COLO668 (cell line): ENCODE results near the gene DOLK.
"Not testable (repeated sequence)": the region's sequence is repeated elsewhere in the genome, so short reads cannot be mapped to it uniquely, and the experiment has no call there.

ENCODE experiments used
- DNase-seq: peaks from one replicate; lab custom pipeline; 2025; ENCODE audit not compliant: unreplicated experiment; lab: John Stamatoyannopoulos, UW

The DOLK gene

GRCh38 chr9:128947527-128948301 is at the start of gene DOLK, which contains the start of gene NUP188:
Gene DOLK, minus strand, starts transcription at chr9:128947603. Its CDS starts 300 bp downstream, at chr9:128947303.
Gene NUP188, plus strand, starts transcription at chr9:128947699. Its CDS starts 21 bp downstream, at chr9:128947720.
- DNase-seq: peak; percentile 95

DNA sequence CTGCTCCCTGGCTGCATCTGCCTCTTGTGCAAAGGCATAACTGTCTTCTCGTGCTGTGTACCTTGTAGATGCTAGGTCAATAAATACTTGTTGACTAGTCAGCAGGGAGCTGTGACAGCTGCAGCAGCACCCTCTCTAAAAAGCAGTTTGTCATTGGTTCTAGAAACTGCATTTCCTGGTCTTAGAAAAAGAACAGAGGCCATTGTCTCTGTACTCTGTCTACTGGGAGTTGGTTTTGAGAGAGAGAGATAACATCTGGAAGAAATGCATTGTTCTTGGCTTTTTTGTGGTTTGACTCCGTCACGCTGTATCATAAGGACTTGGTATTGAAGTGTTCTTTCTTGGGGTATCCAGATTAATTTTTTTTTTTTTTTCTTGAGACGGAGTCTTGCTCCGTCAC is 48.4 kb upstream of the DOLK start:
- no peak for DNase-seq

- no peak for DNase-seq
These were observed 45.6 kb upstream of the DOLK start for GRCh38 chr9:128992995-128993394.

GRCh38 chr9:128987805-128988204 is 40.4 kb upstream of the DOLK start:
- DNase-seq: no peak

- no peak for DNase-seq
These were observed 39.3 kb upstream of the DOLK start for GRCh38 chr9:128986671-128987070.

GRCh38 chr9:128983536-128983935 is 36.1 kb upstream of the DOLK start:
- no peak for DNase-seq

DNA sequence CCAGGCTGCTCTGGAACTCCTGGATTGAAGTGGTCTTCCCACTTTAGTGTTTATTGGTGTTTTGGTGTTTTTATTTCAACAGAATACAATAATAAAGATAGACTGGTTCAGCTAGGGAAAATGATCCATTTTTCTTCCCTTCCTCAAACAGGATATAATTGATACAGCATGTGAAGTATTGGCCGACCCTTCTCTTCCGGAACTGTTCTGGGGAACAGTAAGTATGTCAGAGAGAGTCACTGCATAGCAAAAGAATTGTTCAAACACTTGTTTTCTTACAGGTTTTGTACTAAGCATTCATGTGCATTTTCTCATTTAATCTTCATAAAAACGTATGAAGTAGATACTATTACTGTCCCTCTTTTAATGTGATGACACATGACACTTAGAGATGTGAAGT is 31.7 kb upstream of the DOLK start:
- DNase-seq: no peak

DNA sequence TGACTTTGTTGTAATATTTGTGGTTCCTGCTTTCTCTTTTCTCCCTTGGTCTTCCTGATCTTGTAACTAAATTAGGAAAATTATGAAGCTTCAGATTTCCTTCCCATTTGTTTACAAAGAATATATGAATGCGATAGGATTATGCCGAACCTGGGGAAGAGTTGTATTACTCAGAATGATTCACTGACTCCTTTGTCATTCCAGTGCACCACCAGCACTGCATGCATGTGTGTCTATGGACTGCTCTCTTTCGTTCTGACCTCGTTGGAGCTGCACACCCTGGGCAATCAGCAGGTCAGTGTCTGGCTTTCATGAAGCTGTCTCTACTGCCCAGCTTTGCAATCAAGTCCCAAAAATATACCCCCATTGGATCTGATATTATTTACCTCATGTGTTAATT is 25.6 kb upstream of the DOLK start:
- DNase-seq: no peak

GRCh38 chr9:128969491-128969890 is 22.1 kb upstream of the DOLK start:
- no peak for DNase-seq

GRCh38 chr9:128961403-128961802 is 14.0 kb upstream of the DOLK start:
- not testable (repeated sequence) for DNase-seq

DNA sequence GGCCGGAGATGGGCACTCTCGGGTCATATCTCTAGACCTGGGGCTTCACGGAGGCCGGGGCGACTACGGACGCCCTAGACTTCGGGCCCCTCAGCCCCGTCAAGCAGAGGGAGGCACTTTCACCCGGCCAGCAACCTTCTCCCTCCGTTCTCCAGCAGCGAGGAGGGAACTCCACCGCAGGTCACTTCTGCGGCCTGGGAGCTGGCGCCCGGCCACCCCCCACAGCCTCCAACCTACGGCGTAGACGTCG is 201 bp downstream of the DOLK start:
- no peak for DNase-seq

GRCh38 chr9:128946571-128947276 is 679 bp downstream of the DOLK start:
- DNase-seq: peak; percentile 39

GRCh38 chr9:128945798-128946501 is 1.5 kb downstream of the DOLK start:
- DNase-seq: no peak

- not testable (repeated sequence) for DNase-seq
These were observed 2.4 kb downstream of the DOLK start for GRCh38 chr9:128944966-128945365.

GRCh38 chr9:128943832-128944620 is 3.4 kb downstream of the DOLK start:
- no peak for DNase-seq

DNA sequence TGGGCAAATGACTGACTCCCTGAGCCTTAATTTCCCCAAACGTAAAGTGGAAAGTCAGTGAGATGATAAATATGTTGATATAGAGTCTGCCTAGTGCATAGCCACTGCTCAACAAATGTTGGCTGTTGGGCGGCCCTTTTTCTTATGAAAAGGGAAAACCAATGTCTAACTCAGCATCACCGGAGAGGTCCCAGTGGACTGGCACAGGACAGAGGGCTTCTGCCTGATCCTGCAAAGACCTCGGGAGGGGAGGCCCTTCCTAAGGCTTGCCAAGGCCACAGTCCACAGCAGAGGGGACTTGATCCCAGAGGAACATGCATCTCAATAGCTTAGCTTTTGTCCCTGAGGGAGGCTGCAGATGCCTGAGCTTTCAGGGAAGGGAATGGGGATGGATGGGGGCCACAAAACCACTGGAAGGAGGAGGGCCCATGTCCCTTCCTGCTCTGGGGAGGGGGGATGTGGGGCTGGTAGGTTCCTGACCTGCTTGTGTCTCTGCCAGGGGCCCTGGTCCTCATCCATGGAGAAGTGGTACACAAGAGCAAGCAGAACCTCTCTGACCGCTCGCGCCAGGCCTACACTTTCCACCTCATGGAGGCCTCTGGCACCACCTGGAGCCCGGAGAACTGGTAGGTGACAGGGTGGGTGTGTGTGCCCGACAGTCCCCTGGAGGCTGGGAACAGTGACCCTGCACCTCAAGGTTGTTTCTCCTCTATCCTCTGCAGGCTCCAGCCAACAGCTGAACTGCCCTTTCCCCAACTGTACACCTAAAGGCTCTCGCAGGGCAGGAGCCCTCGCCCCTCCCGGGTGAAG is 6.3 kb downstream of the DOLK start:
- DNase-seq: no peak

DNA sequence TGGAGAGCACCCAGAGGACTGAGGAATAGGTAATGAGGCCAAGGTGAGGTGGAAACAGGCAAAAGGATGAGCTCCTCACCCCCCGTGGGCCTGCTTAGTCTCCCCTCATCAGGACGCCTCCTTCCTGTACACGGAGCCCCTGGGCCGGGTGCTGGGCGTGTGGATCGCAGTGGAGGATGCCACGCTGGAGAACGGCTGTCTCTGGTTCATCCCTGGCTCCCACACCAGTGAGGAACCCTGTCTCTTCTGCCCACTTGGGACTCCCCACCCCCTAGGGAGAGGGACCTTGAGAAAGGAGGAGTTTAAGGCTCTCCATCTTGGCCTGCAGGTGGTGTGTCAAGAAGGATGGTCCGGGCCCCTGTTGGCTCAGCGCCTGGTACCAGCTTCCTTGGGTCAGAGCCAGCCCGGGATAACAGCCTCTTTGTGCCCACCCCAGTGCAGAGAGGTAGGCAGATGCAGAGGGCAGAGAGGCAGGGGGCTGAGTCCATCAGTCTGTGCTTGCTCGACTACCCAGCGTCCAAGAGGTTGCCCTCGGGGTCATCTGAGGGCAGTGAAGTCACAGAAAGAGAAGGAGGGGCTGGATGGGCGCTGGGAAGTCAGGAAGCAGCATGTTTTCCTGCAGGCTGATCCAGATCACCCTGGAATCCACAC is 7.0 kb downstream of the DOLK start:
- DNase-seq: no peak

GRCh38 chr9:128937310-128938165 is 9.9 kb downstream of the DOLK start:
- DNase-seq: no peak
